ENCODE results near the gene EPHA3. TPM values are rescaled to one million over a fixed set of nuclear protein-coding genes. Genes with fewer than 3 reads are reported as not detected.

The EPHA3 gene
- total RNA-seq, 1 experiment from 2014 or later, result 21.5 TPM

DNA sequence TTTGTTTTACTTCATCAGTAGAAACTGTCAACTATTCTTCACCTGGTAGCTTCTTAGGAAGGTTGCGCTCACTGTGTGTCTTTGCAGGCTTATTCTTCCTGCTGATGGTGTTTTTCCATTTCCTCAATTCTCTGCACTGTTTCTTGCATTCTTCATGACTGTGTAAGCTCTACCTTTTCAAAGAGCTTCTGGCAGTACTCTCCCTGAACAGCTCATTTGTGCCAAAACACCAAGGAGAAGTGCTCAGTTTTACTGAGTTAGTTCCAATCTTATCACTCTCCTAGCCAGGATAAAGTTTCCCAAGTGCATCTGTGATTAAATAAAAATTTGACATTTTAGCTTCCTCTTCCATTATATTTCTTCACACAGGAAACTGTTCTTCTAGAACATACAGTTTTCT lies 339.8 kb downstream of the EPHA3 start:
- intact Hi-C loops (cut with micrococcal nuclease; ENCODE audit: unreplicated experiment), result no loop called here
- no peaks in the 10 kb centered on the region for H3K36me3 ChIP-seq (ENCODE audit: insufficient read depth, low read length, poor library complexity, severe bottlenecking)
- no peaks in the 10 kb centered on the region for H3K4me1 ChIP-seq (ENCODE audit: insufficient read depth, low read length, poor library complexity, severe bottlenecking)
- TF ChIP-seq, protein P1, sequence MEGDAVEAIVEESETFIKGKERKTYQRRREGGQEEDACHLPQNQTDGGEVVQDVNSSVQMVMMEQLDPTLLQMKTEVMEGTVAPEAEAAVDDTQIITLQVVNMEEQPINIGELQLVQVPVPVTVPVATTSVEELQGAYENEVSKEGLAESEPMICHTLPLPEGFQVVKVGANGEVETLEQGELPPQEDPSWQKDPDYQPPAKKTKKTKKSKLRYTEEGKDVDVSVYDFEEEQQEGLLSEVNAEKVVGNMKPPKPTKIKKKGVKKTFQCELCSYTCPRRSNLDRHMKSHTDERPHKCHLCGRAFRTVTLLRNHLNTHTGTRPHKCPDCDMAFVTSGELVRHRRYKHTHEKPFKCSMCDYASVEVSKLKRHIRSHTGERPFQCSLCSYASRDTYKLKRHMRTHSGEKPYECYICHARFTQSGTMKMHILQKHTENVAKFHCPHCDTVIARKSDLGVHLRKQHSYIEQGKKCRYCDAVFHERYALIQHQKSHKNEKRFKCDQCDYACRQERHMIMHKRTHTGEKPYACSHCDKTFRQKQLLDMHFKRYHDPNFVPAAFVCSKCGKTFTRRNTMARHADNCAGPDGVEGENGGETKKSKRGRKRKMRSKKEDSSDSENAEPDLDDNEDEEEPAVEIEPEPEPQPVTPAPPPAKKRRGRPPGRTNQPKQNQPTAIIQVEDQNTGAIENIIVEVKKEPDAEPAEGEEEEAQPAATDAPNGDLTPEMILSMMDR (conservative IDR thresholded peaks at IDR 0.05; ENCODE audit: low read depth, low read length), result no peak
- TF ChIP-seq EZH2 (IDR thresholded peaks at IDR 0.05; ENCODE audit: borderline replicate concordance, low read depth, low read length, poor library complexity, severe bottlenecking), result no peak
- H3K4me3 ChIP-seq (ENCODE audit: low read depth, low read length, poor library complexity, severe bottlenecking), result no peak overlapping the region
- no peak for DNase-seq (ENCODE audit: low spot score)
- H3K27me3 ChIP-seq (replicated peaks; ENCODE audit: insufficient read depth, low read depth, low read length, poor library complexity), result no peaks in the 10 kb centered on the region
- ChIA-PET CTCF (no interaction called here), POLR2A (ENCODE audit: low non-redundant PET) (no interaction called here)
- no peaks in the 10 kb centered on the region for H3K9me3 ChIP-seq (ENCODE audit: low read depth, low read length, poor library complexity, severe bottlenecking)
- H3K27ac ChIP-seq (ENCODE audit: low read depth, low read length, poor library complexity, severe bottlenecking), result no peak overlapping the region
- no TSS peak for BruUV-seq (replicated peaks)

DNA sequence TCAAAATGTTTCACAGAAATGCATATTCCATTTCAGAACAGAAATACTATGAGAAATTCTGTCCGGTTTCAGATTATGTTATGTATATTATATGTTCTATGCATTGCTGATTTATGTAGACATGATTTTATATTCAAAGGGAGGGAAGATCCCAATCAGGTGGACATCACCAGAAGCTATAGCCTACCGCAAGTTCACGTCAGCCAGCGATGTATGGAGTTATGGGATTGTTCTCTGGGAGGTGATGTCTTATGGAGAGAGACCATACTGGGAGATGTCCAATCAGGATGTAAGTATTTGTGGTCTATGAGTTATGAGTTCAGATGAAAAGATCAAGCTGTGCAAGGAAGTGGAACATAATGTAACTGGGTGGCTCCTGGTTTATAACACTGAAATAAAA lies 341.7 kb downstream of the EPHA3 start:
- ChIA-PET CTCF (no interaction called here), POLR2A (ENCODE audit: low non-redundant PET) (no interaction called here)
- no peaks in the 10 kb centered on the region for H3K36me3 ChIP-seq (ENCODE audit: insufficient read depth, low read length, poor library complexity, severe bottlenecking)
- no peaks in the 10 kb centered on the region for H3K4me1 ChIP-seq (ENCODE audit: insufficient read depth, low read length, poor library complexity, severe bottlenecking)
- H3K27me3 ChIP-seq (replicated peaks; ENCODE audit: insufficient read depth, low read depth, low read length, poor library complexity), result no peaks in the 10 kb centered on the region
- DNase-seq (ENCODE audit: low spot score), result no peak
- no peak overlapping the region for H3K4me3 ChIP-seq (ENCODE audit: low read depth, low read length, poor library complexity, severe bottlenecking)
- no peak overlapping the region for H3K27ac ChIP-seq (ENCODE audit: low read depth, low read length, poor library complexity, severe bottlenecking)
- no TSS peak for BruUV-seq (replicated peaks)
- H3K9me3 ChIP-seq (ENCODE audit: low read depth, low read length, poor library complexity, severe bottlenecking), result no peaks in the 10 kb centered on the region
- TF ChIP-seq, protein P1 (conservative IDR thresholded peaks at IDR 0.05; ENCODE audit: low read depth, low read length), result no peak
- no peak for TF ChIP-seq EZH2 (IDR thresholded peaks at IDR 0.05; ENCODE audit: borderline replicate concordance, low read depth, low read length, poor library complexity, severe bottlenecking)
- intact Hi-C loops (cut with micrococcal nuclease; ENCODE audit: unreplicated experiment), result no loop called here

DNA sequence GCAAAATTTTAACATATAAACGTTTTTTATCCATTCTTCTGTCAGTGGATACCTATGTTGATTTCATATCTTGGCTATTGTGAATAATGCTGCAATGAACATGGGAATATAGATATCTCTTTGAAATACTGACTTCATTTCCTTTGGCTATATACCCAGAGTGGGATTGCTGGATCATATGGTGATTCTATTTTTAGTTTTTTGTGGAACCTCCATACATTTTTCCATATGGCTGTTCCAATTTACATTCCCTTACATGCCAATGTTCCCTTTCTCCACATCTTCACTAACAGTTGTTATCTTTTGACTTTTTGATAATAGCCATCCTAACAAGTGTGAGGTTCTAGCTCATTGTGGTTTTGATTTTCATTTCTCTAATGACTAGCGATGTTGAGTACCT lies 344.6 kb downstream of the EPHA3 start:
- POLR2A ChIA-PET (ENCODE audit: low non-redundant PET), result no interaction called here
- H3K27me3 ChIP-seq (replicated peaks; ENCODE audit: insufficient read depth, low read depth, low read length, poor library complexity), result no peaks in the 10 kb centered on the region
- TF ChIP-seq EZH2 (IDR thresholded peaks at IDR 0.05; ENCODE audit: borderline replicate concordance, low read depth, low read length, poor library complexity, severe bottlenecking), result no peak
- TF ChIP-seq, protein P1 (conservative IDR thresholded peaks at IDR 0.05; ENCODE audit: low read depth, low read length), result no peak
- intact Hi-C loops (cut with micrococcal nuclease; ENCODE audit: unreplicated experiment), result no loop called here
- H3K9me3 ChIP-seq (ENCODE audit: low read depth, low read length, poor library complexity, severe bottlenecking), result no peaks in the 10 kb centered on the region
- H3K27ac ChIP-seq (ENCODE audit: low read depth, low read length, poor library complexity, severe bottlenecking), result no peak overlapping the region
- H3K36me3 ChIP-seq (ENCODE audit: insufficient read depth, low read length, poor library complexity, severe bottlenecking), result no peaks in the 10 kb centered on the region
- CTCF ChIA-PET, result no interaction called here
- BruUV-seq (replicated peaks), result no TSS peak
- DNase-seq (ENCODE audit: low spot score), result no peak
- no peak overlapping the region for H3K4me3 ChIP-seq (ENCODE audit: low read depth, low read length, poor library complexity, severe bottlenecking)
- no peaks in the 10 kb centered on the region for H3K4me1 ChIP-seq (ENCODE audit: insufficient read depth, low read length, poor library complexity, severe bottlenecking)

Measured in A673 (cell line).